Stimulated activated CD4-positive, alpha-beta T cell treated with anti-CD3 and anti-CD28 coated beads, TNF-alpha, amount 100 ng/mL, for 4 hours (primary cell): ENCODE results near the gene CCDC152.

ENCODE experiments used
- DNase-seq, 3 experiments: peaks; one replicate each; pipeline ENCODE4 v3.0.0-alpha.2; 2020; ENCODE audit warnings: low read depth in 3 of 3

Gene CCDC152

DNA sequence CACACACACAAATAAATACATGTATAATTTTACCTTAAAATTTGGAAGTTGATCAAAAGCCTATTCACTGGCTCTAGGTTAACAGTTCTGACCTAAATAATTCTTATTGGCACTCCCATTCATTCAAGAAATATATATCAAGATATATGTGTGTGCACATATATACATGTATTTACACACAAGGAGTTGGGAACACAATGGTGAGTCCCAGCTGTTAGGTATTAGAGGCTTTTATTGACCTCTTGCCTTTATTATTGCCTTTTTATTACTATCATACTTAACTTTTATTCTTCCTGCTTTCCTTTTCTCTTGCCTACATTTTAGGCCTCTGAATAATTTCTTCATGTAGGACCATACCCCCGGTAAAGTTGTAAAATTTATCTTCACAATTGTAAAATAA lies 25.0 kb downstream of the CCDC152 start:
- DNase-seq = no peak

DNA sequence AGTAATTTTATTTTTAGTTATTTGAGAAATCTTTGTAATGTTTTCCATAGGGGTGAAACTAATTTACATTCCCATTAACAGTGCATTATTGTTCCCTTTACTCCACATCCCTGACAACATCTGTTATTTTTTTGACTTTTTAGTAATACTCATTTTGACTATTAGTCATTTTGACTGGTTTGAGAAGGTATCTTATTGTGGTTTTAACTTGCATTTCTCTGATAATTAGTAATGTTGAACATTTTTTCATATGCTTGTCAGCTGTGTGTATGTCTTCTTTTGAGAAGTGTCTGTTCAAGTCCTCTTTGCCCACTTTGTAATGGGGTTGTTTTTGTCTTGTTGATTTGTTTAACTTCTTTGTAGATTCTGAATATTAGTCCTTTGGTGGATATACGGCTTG lies 27.5 kb downstream of the CCDC152 start:
- no peak for DNase-seq

DNA sequence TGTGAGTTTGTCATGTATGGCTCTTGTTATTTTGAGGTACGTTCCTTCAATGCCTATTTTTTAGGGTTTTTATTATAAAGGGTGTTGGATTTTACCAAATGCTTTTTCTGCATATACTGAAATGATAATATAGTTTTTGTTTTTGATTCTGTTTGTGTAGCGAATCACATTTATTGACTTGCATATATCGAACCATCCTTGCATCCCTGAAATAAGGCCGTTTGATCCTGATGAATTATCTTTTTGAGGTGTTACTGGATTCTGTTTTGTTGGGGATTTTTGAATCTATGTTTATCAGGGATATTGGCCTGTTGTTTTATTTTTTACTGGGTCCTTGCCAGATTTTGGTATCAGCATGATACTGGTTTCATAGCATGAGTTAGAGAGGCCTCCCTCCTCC lies 29.1 kb downstream of the CCDC152 start:
- no peak for DNase-seq

DNA sequence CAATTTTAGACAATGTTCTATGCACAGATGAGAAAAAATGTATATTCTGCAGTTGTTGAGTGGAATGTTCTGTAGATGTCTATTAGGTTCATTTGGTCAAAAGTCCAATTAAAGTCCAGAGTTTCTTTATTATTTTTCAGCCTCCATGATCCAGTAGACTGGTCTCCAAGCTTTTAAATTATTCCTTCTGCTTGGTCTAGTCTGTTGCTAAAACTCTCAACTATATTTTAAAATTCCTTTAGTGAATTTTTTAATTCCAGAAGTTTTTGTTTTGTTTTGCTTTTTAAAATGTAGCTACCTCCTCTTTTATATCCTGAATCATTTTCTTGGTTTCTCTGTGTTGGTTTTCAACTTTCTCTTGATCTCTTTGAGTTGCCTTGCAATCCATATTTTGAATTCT lies 30.5 kb downstream of the CCDC152 start:
- DNase-seq = no peak

DNA sequence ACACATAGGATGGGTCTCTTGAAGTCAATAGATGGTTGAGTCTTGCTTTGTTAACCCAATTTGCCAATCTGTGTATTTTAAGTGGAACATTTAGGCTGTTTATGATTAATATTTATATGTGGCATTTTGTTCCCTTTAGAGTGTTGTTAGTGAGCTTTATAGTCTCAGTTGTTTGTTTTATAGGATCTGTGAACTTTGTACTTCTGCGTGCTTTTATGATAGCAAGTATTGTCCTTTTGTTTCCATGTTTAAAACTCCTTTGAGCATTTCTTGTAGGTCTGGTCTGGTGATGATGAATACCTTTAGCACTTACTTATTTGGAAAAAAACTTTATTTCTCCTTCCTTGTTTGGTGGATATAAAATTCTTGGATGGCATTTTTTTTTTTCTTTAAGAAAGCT lies 31.2 kb downstream of the CCDC152 start:
- no peak for DNase-seq

DNA sequence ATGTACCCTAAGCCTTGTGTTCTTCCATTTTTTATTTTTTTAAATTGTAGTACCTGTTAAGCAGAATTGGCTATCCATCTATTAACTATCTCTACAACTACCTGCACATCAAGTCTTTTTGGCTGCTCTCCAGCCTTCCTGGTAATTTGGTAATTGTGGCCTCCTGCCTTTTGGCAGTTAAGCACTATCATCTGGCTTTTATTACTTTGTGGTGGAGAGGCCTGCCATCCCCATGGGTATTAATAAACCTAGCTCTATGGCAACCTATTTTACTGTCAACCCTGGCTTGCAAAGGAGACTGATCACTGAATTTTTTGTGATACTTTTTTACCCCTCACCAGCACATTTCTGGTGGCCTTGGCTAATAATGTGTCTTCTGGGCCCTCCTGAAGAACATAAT lies 34.5 kb downstream of the CCDC152 start:
- DNase-seq = no peak

DNA sequence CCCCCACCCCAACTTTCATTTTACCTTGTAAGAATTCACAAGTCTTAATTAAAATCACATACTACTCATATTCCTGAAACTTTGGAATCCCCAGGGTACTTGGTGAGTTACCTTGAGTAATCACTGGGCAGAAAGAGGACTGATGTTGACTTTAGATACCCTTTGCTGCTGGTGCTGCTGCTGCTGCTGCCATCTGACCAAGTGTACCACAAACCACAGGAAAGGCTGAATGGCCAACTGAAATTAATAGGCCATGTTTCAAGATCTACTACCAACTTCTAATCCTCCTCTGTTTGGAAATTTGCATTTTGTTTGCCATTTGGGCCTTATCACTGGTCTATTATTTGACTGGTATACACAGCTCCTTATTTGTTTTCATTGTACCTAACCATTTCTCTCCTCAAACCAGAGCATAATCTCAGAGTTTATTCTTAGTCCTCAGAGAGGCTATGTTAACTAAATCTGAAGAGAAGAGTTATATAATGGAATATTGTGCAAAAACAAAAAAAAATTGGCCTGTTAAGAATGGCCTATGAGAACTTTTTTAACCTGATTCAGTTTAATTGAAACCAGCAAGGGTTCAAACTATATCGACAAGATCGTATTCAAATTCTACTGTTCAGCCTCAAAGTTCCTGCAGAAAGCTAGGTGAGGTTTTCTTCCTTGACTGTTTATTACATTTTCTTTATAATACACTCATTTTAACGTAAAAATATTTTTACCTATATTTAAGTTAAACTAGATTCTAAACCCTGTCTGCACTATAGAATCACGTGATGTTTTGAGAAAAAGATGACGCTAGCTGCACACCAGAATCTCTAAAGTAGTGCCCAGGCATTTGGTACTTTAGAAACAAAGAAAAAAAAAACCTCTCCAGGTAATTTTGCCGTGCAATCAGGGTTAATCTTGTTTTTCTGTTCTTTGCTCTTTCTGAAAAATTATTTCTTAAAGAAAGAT lies 41.9 kb downstream of the CCDC152 start:
- DNase-seq = no peak

DNA sequence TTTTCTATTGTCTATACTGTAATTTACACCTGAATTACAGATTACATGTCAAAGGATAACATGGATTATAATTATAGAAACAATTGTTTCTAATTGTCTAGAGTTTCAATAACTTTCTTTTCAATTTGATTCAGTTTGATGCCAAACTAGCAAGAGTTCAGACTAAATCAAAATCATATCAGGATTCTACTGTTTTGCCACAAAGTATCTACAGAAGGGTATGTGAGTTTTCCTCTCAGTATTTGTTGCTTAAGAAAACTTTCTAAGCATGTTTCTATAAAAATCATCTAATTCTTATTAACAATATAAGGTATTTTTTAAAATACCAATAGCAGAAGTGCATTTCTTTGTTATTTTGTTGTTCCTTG lies 42.6 kb downstream of the CCDC152 start:
- no peak for DNase-seq

DNA sequence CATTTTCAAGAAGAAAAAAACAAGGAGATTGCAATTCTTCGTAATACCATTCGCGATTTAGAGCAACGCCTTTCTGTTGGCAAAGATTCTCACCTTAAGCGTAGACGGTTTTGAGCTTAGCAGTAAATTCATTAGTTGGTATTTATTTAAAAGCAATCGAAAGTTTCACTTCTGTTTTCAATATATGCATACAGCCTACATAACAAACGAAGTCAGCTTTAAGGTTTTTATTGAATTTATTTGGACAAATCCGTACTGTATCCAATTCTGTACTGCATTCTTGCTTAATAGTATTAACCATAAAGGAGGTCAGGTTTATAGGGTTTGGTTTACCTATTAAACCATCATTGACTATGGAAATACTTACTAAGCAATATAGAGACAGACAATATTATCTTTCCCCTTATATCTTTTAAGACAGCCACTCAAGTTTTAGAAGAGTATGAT lies 43.1 kb downstream of the CCDC152 start:
- no peak for DNase-seq

DNA sequence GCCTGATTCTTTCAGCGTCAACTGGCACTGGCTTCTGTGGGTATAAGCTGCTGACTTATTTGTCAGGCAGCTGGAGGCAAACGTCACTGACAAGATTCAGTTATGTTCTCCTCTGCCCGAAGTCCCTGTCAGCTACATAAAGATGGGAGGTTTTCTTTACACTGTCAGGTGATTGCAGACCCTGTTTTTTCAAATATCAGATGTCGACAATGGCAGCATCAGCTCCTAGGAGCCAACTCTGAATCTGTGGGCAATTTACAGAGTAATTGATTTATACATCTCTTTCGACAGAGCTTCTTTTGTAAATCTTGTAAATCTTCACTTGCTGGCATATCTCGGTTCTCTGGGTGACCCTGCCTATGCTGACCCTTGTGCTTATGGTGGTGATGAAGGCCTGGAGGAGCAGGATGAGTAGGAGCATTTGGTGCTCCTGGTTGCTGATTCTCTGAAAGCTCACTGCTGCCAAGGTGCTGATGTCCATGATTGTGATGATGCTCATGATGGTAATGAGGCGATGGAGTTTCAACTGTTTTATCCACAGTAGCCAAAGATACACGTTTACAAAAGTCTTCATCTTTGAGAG lies 44.2 kb downstream of the CCDC152 start:
- DNase-seq = no peak

DNA sequence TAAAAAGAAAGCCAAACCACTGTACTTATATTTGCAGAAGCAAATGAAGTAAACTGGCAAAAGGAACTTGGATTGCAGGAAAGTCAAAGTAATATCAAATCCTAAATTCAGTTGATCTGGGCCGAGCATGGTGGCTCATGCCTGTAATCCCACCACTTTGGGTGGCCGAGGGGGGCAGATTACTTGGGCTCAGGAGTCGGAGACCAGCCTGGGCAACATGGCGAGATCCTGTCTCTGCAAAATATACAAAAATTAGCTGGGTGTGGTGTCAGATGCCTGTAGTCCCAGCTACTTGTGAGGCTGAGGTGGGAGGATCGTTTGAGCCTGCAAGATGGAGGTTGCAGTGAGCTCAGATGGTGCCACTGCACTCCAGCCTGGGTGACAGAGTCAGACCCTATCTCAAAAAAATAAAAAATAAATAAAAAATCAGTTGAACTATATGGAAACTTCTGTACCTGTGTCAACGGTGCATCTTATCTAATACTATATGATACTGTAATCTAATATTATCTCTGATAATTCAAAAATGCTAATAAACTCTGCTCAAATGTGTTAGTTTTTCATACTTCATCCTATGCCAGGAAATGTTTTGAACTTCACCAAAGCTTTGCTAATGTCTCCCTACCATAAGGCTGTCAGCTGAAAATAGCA lies 45.0 kb downstream of the CCDC152 start:
- no peak for DNase-seq

DNA sequence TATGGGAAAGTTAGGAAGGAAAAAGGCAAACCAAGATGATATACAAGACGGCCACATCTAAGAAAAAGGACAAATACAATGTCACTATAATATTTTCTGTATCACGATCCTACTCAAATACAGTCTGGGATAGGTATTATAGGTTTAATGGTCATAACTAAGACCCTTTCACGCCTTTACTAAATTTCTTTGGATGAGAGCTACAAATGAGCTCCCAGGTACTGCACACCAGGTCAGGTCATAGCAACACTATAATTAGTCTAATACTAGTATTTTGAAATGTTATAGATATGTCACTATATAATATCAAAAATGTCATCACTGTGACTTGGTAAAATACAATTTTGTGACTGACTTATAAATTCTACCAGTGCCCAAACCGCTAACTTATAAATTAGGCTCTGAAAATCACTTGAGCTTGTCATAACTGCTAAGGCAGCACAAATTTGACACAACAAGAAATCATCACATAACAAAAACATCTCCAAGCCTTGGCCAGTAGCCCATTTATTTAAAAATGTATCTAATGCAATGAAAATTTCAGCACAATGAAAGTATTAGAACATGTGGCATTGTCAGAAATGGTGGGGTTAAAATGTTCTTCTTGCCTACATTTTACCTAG lies 48.2 kb downstream of the CCDC152 start:
- no peak for DNase-seq

DNA sequence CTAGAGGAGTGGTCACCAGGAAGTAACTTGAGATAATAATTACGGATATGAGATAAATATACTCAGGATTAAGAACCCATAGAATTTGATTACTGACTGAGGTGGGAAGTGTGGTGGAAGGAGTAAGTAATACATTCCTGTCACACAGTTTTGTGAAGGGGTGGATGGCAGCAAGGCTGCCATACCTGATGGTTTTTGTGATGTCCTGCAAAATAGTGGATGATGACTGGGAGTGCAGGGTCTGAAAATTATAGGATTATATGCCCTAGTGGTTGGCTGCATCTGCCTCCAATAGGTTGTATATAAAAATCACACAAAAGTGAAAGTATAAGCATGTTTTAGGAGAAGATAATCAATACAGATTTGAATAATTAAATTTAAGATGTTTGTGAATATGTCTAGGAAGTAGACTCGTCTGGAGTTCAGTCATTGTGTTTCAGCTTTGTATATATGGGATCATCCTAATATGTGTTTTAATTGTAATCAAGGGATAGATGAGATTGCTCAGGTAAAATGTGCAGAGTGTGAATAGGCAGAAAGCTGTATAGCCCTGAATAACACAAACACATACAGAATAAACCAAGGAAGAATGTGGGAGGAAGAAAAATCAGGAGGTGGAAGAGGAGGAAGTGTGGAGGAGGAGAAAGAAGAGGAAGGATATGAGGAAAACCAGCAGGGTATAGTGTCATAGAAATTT lies 49.5 kb downstream of the CCDC152 start:
- DNase-seq = no peak

DNA sequence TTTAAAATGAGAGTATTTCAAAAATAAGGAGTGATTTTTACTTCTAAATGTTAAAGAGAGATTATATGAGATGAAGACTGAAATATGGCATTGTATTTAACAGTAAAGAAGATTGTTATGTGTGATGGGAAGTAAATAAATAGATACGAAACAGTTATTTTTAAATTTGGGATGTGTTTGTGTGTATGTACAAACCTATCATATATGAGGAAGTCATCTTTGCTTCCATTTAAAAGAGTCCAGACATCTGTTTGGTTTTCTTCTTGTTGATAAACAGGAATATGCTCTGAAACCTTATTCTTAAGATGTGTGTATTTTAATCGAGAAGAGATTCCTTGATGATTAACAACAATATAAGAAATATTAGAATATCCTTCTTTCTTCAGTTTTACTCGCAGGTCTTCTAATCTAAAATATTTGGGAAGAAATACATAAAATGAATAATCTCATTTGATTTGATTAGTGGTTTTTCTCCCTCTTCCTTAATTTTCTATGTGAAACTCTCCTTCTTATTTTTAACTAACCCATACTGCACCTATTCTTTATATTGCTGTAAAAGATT lies 50.2 kb downstream of the CCDC152 start:
- DNase-seq = no peak

DNA sequence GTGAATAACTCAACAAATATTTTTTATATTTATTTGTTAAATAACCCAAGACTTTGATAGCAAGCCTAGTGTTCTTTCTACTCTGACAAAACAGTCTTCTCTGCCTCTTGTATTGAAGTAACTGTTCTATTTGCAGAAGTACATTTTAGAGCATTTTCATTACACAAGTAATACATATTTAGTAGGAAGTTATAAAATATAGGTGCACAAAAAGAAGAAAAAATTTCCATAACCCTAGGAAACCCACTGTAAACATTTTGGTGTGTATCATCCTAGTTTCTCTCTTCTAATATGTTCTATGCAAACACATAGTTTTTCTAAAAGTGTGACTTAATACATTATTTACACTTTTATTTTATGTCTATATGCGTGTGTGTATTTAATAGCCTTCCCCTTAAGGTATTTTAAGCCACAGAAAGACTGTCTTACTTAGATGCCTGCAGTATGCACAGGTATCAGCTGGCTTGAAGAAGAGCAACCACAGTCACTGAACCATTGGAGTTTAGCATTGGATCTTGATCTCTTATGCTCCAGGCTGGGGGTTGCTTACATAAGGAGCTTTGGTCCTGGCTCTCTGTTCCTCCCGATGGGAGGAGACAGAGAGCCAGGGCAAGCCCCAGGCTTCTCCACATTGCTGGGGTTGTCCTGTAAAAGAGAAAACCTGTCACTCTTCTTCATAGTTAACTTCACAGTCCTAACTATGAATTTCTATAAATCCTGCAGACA lies 51.3 kb downstream of the CCDC152 start:
- DNase-seq = no peak

DNA sequence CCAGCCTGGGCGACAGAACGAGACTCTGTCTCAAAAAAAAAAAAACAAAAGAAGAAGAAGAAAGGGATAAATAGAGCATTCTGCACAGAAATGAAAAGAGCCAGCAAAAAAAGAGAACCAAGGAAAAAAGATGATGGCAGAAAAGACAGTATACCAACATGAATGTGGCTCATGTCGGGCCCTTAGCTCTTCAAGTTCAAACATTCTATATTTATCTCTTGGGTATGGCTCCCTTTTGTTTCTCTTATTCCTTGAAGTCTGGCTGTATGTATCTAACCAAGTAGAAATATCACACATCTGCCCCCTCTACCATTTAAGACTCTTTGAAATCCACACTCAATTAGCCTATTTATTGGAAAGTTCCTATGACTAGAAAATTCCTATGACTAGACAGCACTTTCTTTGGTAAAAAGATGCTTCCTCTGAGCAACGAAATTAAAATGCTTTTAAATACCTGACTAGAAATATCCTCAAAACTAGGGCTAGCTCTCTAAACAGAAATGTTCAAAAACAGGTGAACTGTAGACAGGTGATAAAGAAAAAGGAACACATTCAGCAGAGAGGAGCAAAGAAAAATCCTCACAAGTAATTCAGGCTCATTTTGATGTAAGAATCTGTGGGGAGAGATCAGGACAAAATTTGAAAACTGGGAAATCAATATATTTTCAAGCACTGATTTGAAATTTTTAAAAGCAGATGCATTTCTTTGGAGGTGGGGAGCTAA lies 52.4 kb downstream of the CCDC152 start:
- DNase-seq = no peak

DNA sequence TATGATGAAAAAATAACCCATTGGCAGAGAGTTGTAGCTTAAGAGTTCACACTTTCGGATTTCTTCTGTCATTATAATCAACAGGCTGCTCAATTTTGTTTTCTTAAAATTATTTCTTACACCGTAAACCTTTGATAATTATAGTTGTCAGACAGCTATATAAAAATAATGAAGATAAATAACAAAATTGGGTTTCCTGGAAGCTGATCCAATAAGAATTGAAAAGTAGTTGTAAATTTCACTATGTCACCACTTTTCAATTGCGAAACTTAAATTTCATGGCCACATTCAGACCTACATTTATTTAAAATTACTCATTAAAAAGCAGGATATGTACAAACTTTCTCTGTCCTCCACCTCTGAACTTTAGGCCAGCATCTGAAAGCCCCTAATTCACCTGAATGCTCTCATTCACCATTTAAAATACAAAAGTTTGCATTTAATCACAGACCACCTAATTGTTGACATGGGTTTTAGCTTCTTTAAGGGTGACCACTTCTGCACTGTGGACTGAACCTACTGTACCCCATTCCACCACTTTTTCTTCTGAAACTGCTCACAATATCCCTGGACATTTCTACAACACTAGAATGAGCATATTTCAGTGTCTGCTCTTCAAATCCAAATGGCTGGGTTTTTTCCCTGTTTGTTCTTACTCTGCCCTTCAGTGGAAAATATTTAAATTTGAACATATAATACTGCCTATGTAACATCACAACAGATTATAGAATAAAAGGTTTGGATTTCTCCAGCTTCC lies 54.4 kb downstream of the CCDC152 start:
- no peak for DNase-seq

DNA sequence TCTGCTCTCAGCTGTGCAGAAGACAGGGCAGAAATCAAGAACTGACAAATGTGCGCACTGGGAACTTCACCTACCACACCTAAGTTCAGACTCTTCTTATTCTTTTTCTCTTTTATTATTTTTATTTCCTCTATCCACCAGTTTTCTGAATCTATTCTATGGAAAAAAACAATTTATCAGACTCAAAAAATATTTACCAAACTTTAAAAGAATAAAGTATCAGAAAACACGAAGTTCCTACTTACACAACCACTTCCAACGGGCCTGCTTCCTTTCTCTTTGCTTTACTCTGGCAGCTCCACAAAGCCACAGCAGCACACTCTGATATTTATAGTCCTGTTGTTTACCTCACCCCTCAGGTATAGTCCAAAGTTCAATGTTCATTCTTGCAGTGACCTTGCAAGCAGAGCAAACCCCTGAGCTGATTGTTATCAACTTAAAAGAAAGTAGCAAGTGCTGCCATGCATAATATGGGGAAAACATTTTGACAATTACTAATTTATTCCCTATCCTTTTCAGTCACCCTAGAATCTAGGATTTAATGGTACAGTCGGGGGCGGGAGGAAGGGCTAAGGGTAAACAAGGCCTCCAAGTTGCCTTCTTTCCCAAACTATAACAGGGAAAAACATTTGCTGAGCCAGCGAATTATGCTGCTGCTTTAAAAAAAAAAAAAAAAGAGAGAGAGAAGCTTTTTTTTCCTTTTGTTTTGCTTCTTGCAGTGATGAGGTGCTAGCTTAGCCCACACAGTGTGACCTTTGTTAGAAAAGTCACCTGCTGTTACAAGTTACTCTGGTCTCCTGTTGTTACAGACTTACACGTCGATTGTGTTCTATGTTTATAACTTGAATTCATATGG lies 55.2 kb downstream of the CCDC152 start, which contains the start of gene SELENOP:
Gene SELENOP (minus strand): TSS at position 302 of the 856 bp plus-strand sequence. CDS start 3,539 bp downstream, outside the sequence.
- DNase-seq = no peak
